DMS79 treated with DMSO at 0.1 percent for 48 hours (cell line): ENCODE results near the gene GLIS1.
"Not testable (repeated sequence)": the region's sequence is repeated elsewhere in the genome, so short reads cannot be mapped to it uniquely, and the experiment has no call there.

Experiments used
- DNase-seq: peaks from one replicate; lab custom pipeline; 2025; lab: John Stamatoyannopoulos, UW

GLIS1 gene

DNA sequence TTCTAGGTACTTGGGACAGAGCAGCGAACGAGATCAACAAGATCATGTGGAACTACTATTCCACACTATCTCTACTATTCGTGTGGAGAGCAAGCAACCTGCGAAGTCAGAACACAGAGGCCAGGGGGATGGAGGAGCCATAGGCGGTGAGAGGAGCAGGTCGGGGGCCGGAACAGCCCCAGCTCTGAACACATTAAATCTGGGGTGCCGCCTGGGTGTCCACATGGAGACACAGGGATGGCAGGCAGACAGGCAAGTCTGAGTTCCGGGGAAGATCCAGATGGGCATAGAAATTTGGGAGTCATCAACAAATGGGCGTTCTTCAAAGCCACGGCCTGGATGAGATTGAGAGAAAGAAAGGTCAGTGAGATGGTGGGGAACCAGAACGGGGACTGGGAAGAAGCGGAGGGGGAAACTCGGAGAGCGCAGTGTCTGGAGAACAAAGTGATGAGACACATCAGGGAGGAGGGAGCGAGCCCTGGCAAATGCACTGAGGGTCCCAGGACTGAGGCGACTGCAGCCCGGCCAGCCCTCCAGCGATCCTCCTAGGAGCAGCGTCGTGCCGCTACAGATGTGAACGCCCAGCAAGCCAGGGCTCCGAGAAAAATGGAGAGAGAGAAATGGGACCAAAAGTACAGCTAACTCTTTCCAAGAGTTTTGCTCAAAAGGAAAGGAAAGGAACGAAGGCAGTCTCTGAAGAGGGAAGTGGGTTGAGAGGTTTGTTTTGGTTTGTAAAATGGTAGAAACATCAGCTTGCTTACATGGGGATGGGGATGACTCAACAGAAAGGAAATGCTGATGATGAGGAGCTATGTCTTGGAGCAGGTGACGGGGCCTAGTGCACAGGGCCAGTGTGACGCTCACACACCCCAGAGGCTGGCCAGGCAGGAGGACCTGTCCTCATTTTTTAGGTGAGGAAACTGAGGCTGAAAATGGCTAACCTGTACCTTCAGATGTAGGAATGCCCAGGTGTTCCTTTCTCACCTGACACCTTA, 84.5 kb downstream of the GLIS1 start:
- no peak for DNase-seq

GRCh38 chr1:53653631-53654030, 85.3 kb downstream of the GLIS1 start:
- DNase-seq, result no peak

DNA sequence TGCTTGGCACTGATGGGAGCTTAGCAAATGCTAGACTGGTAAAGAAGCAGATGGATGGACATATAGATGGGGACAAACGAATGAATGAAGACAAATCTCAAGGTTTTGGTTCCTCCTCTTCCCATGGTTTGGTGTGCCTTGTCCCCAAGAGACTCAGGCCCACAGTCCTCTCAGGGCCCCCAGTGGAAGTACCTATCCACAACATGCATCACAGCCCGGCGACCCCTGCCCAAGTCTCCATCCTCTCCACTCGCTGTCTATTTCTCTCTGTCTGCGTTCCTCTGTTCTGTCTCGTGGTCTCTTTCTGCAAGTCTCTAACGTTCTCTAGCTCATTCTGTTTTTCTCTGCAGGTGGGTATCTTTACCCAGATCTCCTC, 85.8 kb downstream of the GLIS1 start:
- no peak for DNase-seq

DNA sequence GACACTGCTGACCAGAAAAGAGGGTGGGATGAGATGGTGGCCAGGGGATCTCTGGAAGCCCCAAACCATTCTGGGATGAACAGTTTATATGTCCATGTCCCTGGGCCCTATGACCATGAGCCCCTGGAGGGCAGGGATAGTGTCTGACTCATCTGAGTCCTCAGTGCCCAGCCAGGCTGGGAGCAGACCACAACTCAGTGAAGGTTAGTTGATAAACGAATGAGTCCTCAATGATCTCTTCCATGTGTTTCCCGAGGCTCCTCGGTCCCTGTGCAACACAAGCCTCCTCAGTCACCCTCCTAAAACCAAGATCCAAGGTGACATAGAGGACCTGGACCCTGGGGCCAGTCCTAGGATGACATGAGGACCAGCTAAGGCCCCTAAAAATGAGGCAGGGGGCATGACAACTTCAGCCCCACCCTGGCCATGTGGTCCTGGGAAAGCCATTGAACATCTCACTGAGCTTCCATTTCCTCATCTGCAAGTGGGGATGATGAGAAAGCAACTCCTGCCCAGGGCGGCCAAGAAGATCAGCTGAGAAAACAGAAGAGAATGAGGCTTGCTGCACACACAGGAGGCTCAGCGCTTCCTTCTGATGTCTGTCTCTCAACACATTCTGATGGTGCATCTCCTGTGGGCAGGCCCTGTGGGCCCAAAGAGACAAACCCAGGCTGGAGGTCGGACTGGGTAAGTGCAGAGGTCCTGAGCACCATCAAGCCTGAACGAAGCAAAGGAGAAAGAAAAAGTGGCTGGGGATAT, 86.3 kb downstream of the GLIS1 start:
- DNase-seq, result no peak

DNA sequence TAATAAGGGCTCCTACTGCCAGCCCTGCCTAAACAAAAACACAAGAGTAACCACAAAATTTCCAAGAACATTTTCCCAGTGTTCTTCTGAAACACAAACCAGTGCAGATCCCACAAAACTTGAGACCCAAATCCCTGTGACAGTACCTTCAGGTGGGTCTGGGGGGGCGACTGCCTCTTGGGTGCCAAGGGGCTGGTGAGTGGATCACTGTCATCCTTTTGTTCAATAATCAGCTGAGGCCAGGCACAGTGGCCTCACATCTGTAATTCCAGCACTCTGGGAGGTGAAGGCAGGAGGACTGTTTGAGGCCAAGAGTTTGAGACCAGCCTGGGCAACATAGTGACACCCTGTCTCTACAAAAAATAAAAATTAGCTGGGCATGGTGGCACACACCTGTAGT, 87.6 kb downstream of the GLIS1 start:
- no peak for DNase-seq

DNA sequence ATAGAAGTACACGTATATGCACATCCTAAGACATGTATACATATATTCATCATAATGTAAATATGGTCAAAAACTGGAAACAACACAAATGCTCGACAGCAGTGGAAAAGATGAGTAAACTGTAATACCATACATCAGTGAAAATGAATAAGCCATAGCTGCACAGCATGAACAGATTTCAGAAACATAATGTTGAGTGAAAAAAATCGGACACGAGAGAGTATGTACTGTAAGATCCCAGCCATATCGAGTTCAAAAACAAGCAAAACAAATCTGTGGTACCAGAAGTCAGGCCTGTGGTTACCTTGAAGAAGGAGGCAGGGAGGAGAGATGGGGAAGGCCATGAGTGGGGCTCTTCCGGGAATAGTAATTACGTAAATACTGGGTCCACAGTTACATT, 90.4 kb downstream of the GLIS1 start:
- DNase-seq, result no peak

DNA sequence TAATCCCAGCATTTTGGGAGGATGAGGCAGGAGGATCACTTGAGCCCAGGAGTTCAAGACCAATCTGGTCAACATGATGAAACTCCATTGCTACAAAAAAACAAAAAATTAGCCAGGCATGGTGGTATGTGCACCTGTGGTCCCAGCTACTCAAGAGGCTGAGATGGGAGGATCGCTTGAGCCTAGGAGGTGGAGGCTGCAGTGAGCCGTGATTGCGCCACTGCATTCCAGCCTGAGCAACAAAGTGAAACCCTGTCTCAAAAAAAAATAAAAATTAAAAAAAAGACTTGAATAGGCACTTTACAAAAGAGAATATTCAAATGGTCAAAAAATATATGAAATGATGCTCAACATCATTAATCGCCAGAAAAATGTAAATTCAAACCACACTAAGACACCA, 91.0 kb downstream of the GLIS1 start:
- not testable (repeated sequence) for DNase-seq

DNA sequence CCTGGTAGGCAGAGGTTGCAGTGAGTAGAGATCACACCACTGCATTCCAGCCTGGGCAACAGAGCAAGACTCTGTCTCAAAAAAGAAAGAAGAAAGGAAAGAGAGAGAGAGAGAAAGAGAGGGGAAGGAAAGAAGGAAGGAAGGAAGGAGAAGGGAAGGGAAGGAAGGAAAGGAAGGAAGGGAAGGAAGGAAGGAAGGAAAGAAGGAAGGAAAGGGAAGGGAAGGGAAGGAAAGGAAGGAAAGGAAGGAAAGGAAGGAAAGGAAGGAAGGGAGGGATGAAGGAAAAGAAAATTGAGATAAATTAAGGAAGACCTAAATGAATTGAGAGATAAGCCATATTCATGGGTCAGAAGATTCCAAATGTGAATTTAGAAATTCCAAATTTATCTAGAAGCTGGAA, 92.2 kb downstream of the GLIS1 start:
- DNase-seq, result no peak

GRCh38 chr1:53645690-53646078, 93.3 kb downstream of the GLIS1 start:
- DNase-seq, result no peak

DNA sequence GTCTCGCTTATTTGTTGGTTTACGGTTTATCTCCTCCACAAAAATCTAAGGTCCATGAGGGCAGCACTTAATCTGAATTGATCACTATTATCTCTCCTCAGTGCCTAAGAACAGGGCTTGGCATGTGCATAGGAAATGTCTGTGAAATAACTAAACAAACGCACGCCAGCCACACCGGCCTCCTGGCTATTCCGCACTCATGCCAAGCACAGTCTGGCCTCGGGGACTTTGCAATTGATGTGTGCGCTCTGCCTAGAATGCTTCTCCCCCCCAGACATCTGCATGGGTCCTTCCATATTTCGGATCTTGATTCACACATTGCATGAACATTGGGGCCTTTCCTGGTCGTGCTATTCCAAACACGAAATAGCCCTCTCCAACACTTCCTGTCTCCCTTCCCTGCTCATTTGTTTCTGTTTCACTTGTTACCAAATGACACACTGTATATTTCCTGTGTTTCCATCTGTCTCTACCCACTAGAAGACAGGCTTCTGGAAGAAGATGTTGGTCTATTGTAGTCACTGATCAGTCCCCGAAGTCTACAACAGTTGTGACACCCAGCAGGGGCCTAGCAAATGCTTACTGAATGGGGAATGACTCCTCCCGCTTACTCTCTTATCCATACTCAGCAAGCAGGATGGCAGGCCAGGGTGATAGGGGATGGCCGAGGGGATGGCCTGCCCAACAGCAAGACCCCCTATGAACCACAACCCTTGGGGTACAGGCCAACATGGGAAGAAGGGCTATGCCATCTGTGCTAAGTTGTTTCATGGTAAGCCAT, 93.9 kb downstream of the GLIS1 start:
- DNase-seq, result no peak

DNA sequence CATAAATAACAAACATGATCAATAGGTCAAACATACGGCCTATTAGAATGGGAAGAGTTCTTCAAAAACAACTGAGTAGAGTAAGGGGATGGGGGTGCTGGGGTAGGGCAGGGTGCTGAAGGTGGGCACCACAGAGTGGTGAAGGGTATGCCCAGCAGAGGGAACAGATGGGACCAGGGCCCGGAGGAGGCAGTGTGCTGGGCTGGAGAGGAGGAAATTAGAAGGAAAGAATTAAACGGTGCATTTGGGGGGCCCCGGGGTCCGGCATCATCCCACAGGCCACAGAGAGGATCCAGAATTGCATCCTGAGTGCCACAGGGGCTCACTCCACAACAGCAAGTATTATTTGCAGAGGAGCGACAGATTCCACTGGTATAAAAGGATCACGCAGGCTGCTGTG, 94.5 kb downstream of the GLIS1 start:
- DNase-seq, result no peak

DNA sequence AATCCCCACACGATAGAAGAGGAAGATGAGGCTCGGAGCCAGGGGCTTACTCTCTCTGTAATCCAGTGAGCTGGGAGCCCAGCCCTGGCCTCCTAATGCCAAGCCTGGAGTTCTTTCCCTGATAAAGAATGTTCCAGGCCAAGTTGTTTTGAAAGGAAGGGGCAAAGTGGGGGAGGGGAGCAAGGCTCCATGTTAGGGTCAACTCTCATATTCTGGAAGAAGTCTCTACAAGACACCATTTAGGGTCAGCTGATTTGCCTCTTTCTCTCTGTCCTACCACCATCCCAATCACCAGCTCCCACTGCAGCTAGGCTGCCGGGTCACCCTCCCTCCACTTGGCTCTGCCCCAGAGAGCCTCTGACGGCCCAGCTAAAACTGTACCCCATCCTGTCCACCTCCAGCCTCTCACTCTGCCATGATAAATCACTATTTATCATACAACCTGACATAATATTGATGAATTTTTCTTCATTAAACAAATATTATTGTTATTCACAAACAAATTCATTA, 95.0 kb downstream of the GLIS1 start:
- no peak for DNase-seq

DNA sequence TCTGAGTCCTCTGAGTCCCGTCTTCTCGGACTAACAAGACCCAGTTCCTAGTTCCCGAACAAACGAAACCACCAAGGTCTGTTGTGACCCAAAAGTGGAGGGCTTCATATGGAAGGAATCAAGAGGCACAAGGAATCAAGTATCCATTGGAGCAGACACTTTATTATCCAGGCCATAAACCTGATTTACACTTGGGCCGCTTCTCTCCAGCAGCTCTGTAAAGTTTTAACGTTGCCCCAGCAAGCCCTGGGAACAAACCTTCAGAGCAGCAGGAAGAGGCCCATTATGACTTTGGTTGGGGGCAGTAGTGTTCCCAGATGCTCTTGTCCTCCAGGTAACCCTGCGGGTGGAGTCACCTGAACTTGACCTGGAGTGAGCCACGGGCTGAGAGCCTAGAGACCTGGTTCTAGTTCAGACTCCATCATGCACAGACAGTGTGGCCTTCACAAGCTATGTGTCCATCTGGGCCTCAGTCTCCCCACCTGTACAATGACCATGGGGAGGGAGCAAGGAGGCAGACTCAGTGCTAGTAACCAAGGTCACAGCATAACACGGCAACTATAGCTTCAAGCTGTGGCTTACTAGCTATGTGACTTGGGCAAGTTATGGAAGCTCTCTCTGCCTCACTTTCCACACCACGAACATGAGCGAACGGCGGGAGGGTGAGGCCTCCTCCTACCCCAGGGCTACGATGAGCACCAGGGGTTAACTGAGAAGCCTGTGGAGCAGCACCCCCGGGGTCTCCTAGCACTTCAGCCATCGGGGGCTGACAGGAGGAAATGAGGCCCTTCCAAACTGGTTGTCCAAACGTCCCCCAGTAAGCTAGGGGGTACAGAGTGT, 95.7 kb downstream of the GLIS1 start:
- DNase-seq, result no peak

DNA sequence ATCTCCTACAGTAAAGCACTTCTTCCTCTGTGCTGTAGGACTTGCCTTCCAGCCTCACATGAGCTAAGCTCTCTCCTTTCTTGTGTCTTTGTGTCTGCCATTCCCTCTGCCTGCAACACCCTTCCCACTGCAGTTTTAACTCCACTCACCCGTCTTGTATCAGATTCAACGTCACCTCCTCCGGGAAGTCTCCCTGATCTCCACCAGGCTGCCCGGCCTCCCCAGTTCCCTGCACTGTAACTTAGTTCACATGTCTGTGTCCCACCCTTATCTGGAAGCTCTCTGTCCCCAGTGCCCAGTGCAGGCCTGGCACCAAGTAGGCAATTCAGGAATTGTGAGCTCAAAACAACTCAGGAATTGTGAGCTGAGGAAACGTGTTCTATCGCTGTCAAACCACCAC, 96.4 kb downstream of the GLIS1 start:
- DNase-seq, result no peak

GRCh38 chr1:53642215-53642555, 96.8 kb downstream of the GLIS1 start:
- no peak for DNase-seq

DNA sequence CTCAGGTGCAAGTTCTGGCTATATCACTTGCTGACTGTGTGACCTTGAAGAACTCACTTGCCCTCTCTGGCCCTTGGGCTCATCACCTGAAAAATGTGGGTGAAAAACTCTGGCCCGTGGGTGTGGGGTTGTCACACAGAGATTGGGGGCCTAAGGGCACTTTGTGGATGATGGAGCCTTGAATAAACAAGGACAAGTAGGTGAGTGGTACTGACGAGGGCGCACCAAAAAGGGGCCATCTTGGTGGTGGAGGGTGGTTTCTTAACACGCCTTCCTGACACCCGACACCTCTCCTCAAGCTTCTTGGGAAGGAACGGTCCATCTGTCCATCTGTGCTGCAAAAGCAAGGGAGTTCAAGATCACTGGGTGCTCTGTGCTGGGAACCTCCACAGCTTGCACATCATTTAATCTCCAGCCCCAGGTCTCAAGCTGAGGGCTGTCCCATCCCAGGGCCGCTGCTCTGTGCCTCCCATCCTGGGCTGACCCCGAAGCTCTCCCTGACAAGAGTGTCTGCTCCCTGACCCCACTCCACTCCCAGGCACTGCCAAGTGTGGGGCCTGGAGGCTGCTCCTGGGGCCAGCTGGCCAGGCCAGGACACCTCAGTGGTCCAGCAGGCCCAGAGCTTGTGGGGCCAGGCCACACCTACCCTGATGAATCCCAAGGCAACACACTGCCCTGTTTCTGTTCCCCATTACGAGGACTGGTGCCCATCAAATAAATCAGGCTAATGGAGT, 97.3 kb downstream of the GLIS1 start:
- DNase-seq, result no peak

DNA sequence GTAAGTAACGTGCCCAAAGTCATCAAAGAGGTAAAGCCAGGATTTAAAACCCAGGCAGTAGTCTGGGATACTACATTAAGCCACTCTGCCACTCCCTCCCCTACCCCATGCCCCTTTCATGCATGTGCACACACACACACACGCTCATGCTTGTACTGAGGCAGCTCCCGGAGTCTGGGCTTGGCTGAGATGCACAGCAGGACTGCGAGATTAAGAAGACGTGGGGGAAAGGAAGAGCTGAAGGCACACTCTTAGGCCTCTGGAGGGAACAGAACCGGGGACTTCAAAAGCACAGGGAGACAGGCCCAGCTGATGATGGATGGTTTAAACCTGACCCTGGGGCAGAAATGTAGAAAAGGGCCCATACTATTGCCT, 98.3 kb downstream of the GLIS1 start:
- no peak for DNase-seq

DNA sequence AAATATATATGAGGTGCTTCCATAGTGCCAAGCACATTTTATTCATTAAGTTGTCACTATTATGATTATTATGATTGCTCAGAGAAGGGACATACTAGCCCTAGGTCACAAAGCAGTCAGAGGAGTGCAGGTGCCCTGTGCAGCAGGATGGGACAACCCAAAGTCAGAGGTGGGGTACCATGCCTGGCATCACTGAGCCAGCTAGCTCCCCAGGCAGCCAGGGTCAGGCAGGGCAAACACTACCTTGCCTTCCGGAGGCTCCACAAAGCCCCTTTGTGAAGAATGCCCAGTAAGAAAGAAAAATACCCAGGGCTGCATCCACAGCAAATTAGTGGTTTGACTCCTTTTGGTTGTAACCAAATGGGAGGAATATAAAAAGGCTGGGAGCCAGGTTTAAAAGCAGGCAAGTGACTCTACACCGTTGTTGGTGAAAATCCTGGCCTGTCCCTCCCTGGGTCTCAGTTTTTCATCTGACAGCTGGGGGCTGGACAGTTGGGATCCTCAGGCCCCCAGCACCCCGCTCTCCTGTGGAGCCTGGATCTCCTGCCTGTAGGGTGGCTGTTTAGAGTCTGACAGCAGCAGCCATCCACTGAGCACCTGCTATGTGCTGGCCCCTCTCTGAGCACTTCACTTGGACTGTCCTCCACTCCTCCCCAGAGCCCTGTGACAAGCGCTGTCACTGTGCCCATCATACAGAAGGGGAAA, 98.8 kb downstream of the GLIS1 start:
- no peak for DNase-seq

- DNase-seq, result no peak
These were observed 99.7 kb downstream of the GLIS1 start for GRCh38 chr1:53639251-53639763.
